ENCODE results near the gene PAGR1.

- TF ChIP-seq CTCF (IDR thresholded peaks at IDR 0.05) = no peak
- TF ChIP-seq POLR2A (IDR thresholded peaks at IDR 0.05) = no peak
These were observed 40.1 kb upstream of the PAGR1 start for GRCh38 chr16:29775742-29776408.

Data from vagina (tissue), 2 donors.